H1 (cell line): ENCODE results near the gene CHST11. TPM values are rescaled to one million over a fixed set of nuclear protein-coding genes. Genes with fewer than 3 reads are reported as not detected.

ENCODE experiments used
- BACH1 ChIP-seq: IDR thresholded peaks from 2 replicates; pipeline ENCODE4 v1.6.1; 2012; ENCODE audit warnings: low read length, improper control_type of control experiment
- CREB1 ChIP-seq: IDR thresholded peaks from 2 replicates; pipeline ENCODE4 v1.6.1; 2012; ENCODE audit warnings: inconsistent platforms
- GTF2F1 ChIP-seq: IDR thresholded peaks from 2 replicates; pipeline ENCODE4 v1.6.1; 2012; ENCODE audit warnings: low read depth, low read length, improper control_type of control experiment, borderline replicate concordance
- RXRA ChIP-seq: IDR thresholded peaks from 2 replicates; pipeline ENCODE4 v1.6.1; 2011; ENCODE audit warnings: low read depth, mild to moderate bottlenecking, low read length, moderate library complexity; ENCODE audit not compliant: insufficient read depth
- SIN3A ChIP-seq, 2 experiments: IDR thresholded peaks in 1 of 2; conservative IDR thresholded peaks in 1 of 2; 2 replicates each; pipeline ENCODE4 v1.6.1; 2011 to 2012; ENCODE audit warnings: low read length in 2 of 2, improper control_type of control experiment in 1 of 2, low read depth in 1 of 2, mild to moderate bottlenecking in 1 of 2
- SIX5 ChIP-seq: IDR thresholded peaks from 2 replicates; pipeline ENCODE4 v1.6.1; 2011; ENCODE audit warnings: mild to moderate bottlenecking, low read depth, low read length
- TCF12 ChIP-seq: IDR thresholded peaks from 2 replicates; pipeline ENCODE4 v1.6.1; 2011; ENCODE audit warnings: low read depth, mild to moderate bottlenecking, low read length
- TEAD4 ChIP-seq: IDR thresholded peaks from 2 replicates; pipeline ENCODE4 v1.6.1; 2012; ENCODE audit warnings: low read depth, low read length, inconsistent platforms, mixed read lengths
- polyA plus RNA-seq, 7 experiments: library from polyadenylated mRNA; depleted of rRNA in 3 of 7; stranded (reverse) in 5 of 7; unstranded in 2 of 7; fragments of >200 nt in 5 of 7; fragments of 200-250 nt in 2 of 7; gene quantifications; 1 replicate in 5 of 7; 2 replicates in 1 of 7; 4 replicates in 1 of 7; pipeline versions ENCODE4 v1.2.1 to v1.2.3, GENCODE V29; 2011 to 2013; ENCODE audit warnings: missing spikeins in 2 of 7, mixed read lengths in 2 of 7
- total RNA-seq: library from RNA; stranded (reverse); fragmentation: NEBNext Ultra II Directional; extraction: Animal tissue kit (Norgen Biotek cat#: 25700); gene quantifications from 2 replicates; pipeline ENCODE4 v1.2.1, GENCODE V29; 2021
- TF ChIP-seq, protein P1 (sequence below): fragments of 300-600 bp; sonication (generic); IDR thresholded peaks from 2 replicates; pipeline ENCODE4 v1.7.1; 2012; ENCODE audit warnings: low read length, moderate library complexity, mild to moderate bottlenecking, inconsistent platforms; ENCODE audit not compliant: insufficient replicate concordance
- TF ChIP-seq, protein P2 (sequence below): IDR thresholded peaks from 2 replicates; pipeline ENCODE4 v1.6.1; 2011; ENCODE audit warnings: low read length, improper control_type of control experiment

Gene CHST11
- total and polyA plus RNA-seq, 2 of the 8 experiments (the other 6 are each of a cell fraction or from before 2014, with no cell fraction given), result 14.4 to 20.8 TPM

DNA sequence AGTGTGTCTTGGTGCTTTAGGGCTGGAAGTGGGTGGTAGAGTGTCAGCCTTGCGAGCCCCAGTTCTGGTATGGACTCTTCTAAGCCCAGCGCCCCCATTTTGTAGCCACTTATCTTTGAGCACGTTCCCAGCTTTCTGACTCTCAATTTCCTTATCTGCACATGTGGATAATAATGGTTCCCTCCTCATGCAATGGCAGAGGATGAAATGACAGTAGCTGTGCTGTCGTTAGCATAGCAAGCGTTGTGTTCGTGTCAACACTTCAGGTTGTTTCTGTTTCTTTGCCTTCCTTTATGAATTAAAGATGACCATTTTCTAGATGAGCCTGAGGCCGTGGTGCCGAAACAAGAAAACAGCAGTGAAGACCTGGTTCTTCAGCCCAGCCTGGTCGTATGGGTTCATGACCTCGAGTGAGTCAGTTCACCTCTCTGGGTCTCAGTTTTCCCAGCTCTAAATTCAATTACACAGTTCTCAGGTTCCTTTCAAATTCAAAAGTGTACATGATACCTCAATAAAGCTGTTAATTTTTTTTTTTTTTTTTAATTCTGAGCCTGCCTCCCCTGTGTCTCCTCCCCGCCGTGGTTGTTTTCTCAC lies 268.3 kb downstream of the CHST11 start (continued):
- TF ChIP-seq, protein P1, sequence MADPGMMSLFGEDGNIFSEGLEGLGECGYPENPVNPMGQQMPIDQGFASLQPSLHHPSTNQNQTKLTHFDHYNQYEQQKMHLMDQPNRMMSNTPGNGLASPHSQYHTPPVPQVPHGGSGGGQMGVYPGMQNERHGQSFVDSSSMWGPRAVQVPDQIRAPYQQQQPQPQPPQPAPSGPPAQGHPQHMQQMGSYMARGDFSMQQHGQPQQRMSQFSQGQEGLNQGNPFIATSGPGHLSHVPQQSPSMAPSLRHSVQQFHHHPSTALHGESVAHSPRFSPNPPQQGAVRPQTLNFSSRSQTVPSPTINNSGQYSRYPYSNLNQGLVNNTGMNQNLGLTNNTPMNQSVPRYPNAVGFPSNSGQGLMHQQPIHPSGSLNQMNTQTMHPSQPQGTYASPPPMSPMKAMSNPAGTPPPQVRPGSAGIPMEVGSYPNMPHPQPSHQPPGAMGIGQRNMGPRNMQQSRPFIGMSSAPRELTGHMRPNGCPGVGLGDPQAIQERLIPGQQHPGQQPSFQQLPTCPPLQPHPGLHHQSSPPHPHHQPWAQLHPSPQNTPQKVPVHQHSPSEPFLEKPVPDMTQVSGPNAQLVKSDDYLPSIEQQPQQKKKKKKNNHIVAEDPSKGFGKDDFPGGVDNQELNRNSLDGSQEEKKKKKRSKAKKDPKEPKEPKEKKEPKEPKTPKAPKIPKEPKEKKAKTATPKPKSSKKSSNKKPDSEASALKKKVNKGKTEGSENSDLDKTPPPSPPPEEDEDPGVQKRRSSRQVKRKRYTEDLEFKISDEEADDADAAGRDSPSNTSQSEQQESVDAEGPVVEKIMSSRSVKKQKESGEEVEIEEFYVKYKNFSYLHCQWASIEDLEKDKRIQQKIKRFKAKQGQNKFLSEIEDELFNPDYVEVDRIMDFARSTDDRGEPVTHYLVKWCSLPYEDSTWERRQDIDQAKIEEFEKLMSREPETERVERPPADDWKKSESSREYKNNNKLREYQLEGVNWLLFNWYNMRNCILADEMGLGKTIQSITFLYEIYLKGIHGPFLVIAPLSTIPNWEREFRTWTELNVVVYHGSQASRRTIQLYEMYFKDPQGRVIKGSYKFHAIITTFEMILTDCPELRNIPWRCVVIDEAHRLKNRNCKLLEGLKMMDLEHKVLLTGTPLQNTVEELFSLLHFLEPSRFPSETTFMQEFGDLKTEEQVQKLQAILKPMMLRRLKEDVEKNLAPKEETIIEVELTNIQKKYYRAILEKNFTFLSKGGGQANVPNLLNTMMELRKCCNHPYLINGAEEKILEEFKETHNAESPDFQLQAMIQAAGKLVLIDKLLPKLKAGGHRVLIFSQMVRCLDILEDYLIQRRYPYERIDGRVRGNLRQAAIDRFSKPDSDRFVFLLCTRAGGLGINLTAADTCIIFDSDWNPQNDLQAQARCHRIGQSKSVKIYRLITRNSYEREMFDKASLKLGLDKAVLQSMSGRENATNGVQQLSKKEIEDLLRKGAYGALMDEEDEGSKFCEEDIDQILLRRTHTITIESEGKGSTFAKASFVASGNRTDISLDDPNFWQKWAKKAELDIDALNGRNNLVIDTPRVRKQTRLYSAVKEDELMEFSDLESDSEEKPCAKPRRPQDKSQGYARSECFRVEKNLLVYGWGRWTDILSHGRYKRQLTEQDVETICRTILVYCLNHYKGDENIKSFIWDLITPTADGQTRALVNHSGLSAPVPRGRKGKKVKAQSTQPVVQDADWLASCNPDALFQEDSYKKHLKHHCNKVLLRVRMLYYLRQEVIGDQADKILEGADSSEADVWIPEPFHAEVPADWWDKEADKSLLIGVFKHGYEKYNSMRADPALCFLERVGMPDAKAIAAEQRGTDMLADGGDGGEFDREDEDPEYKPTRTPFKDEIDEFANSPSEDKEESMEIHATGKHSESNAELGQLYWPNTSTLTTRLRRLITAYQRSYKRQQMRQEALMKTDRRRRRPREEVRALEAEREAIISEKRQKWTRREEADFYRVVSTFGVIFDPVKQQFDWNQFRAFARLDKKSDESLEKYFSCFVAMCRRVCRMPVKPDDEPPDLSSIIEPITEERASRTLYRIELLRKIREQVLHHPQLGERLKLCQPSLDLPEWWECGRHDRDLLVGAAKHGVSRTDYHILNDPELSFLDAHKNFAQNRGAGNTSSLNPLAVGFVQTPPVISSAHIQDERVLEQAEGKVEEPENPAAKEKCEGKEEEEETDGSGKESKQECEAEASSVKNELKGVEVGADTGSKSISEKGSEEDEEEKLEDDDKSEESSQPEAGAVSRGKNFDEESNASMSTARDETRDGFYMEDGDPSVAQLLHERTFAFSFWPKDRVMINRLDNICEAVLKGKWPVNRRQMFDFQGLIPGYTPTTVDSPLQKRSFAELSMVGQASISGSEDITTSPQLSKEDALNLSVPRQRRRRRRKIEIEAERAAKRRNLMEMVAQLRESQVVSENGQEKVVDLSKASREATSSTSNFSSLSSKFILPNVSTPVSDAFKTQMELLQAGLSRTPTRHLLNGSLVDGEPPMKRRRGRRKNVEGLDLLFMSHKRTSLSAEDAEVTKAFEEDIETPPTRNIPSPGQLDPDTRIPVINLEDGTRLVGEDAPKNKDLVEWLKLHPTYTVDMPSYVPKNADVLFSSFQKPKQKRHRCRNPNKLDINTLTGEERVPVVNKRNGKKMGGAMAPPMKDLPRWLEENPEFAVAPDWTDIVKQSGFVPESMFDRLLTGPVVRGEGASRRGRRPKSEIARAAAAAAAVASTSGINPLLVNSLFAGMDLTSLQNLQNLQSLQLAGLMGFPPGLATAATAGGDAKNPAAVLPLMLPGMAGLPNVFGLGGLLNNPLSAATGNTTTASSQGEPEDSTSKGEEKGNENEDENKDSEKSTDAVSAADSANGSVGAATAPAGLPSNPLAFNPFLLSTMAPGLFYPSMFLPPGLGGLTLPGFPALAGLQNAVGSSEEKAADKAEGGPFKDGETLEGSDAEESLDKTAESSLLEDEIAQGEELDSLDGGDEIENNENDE, result no peak
- TF ChIP-seq TCF12 (no peak), RXRA (no peak), TEAD4 (no peak), BACH1 (no peak), SIX5 (no peak), GTF2F1 (no peak), CREB1 (no peak), SIN3A (conservative IDR thresholded peaks at IDR 0.05 in 1 of 2, IDR thresholded peaks at IDR 0.05 in 1 of 2; ENCODE audit: low read depth in 1 of 2, low read length in 2 of 2) (no peak)
- TF ChIP-seq, protein P2, sequence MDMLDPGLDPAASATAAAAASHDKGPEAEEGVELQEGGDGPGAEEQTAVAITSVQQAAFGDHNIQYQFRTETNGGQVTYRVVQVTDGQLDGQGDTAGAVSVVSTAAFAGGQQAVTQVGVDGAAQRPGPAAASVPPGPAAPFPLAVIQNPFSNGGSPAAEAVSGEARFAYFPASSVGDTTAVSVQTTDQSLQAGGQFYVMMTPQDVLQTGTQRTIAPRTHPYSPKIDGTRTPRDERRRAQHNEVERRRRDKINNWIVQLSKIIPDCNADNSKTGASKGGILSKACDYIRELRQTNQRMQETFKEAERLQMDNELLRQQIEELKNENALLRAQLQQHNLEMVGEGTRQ, result no peak
